ENCODE measurements around the gene MCHR1.
A peak's percentile ranks its signal among the peaks of the same experiment; 100 is the strongest.
"Not testable (repeated sequence)": the region's sequence is repeated elsewhere in the genome, so short reads cannot be mapped to it uniquely, and the experiment has no call there.

Gene MCHR1, protein sequence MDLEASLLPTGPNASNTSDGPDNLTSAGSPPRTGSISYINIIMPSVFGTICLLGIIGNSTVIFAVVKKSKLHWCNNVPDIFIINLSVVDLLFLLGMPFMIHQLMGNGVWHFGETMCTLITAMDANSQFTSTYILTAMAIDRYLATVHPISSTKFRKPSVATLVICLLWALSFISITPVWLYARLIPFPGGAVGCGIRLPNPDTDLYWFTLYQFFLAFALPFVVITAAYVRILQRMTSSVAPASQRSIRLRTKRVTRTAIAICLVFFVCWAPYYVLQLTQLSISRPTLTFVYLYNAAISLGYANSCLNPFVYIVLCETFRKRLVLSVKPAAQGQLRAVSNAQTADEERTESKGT

DNA sequence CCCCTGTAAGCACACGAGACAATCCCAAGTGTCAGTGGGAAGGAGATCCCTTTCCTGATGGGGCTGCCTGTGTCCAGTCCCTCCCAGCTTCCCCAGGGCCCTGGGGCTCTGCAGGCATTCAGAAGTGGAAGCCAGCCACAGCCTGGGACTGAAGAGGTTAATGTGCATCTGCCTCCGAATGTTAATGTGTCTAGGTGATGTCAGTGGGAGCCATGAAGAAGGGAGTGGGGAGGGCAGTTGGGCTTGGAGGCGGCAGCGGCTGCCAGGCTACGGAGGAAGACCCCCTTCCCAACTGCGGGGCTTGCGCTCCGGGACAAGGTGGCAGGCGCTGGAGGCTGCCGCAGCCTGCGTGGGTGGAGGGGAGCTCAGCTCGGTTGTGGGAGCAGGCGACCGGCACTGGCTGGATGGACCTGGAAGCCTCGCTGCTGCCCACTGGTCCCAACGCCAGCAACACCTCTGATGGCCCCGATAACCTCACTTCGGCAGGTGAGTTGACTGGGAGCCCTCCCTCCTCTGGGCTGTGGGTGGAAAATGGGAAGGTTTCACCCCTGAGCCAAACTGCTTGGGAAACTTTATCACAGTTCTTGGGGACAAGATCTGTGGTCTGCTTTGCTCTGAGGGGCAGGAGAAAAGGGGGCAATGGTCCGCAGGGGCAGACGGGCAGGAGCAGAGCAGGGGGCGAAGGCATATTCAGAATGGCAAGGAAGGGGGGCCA is at the start of gene MCHR1:
TSS of gene MCHR1 (plus strand) at position 236 of the 715 bp plus-strand sequence. CDS start at position 405, 169 bp downstream.
- DNase-seq, result no peak

DNA sequence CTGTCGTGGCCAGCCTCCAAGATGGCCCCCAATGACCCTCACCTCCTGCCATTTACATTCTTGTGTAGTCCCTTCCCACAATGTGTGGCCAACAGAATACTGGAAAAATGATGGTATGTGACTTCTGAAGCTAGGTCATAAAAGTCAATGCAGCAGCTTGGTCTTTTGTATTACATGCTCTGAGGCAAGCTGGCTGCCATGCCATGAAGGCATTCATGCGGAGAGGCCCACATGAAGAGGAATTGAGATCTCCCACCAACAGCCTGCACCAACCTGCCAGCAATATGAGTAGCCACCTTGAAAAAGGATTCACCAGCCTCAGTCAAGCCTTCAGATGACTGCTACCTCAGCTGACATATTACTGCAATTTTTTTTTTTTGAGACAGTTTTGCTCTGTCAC is 47.4 kb upstream of the MCHR1 start:
- DNase-seq, result no peak

DNA sequence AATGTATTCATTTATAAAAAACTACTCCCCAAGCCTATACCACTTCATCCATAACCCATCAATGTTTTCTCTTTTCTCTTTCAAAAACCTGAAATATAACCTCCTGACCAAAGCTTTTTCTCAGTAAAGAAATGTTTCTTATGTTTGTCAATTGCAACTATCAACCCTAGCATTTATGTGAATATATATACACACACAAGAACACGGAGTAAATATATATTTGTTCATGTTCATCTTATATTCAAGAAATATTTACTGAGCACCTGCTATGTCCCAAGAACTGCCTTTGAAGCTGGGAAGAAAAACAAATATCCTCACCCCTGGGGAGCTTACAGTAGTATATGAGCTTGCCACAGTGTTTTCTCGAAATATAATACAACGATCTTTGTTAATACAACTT is 46.2 kb upstream of the MCHR1 start:
- no peak for DNase-seq

DNA sequence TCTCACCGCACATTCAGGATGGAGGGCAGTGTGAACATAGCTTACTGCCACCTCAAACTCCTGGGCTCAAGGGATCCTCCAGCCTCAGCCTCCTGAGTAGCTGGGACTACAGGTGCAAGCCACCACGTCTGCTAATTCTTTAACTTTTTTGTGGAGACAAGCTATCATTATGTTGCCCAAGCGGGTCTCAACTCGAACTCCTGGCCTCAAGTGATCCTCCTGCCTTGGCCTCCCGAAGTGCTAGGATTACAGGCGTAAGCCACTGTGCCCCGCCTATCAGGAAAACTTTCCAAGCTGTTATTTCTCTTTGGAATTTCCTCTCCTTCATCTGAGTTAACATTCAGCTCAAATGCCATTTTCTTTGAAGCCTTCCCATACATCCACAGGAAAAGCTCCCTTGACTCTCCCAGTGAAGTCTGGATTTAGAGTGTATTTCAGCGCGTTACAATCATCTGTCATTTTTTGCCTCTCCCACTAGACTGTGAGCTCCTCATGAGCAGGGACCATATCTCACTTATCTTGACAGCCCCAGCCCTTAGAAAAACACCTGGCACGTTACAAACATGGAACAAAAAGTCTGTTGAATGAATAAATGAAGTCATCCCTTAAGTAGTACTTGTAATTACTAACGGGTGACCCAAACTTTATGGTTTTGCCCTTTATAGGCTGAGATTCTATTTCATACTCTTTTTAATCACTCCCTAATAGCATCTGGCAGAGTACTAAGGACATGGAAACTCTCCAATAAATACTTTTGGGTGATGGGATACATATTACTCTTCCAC is 45.0 kb upstream of the MCHR1 start:
- DNase-seq, result no peak

DNA sequence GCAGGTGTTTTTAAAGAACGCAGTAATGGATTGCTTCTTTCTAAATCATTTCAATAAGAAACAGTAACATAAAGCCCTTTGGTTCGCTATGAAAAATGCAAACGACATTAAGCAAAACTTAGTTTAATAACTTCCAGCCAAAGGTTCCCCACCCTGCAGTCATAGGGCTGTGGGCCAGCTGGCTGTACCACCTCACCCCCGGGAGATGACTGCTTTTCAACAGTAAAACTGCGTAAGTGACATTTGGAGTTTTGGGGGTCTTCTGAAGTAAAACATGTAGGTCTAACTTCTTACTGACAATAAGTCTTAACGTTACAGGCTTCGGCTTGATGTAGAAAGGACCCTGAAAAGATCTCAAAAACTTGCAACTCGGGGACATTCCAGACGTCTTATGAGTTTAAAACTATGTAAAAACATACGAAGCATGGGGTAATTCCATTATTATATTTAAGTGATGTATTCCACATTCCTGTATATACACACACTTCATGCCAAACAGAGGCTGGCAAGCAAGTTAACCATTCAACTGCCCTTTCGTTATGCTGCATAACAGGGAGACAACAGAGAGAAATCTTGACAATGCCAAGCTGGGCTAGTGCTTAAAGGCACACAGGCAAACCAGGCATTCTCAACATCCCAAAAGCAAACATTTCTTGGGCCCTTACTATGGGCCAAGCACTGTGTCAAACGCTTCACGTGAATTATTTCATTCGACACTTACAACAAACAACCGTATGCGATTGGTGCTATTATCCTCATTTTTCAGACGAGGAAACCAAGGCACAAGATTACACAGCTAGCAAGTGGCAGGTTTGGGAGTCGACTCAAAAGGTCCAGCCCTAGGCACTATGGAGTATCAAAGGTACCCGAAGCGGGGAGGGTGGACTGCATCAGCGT is 44.0 kb upstream of the MCHR1 start:
- DNase-seq, result no peak

DNA sequence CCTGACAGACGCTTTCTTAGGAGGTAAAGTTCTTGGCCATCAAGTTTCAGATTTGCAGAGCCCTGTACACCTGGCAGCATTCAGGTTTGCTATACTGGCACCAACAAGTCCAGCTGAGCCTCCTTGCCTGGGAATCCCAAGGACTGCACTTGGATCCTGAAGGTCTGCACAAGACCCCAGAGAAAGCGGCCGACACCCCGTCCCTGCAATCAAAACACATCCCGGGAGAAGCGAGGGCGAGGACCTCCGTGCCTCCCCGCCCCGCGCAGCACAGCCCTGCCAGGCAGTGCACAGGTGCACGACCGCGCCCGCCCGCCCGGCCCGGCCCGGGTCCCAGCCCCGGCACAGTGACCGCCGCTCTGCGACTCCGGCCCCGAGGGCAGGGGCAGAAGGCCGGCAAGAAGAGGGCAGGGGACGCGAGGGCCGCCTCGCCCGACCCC is 43.3 kb upstream of the MCHR1 start:
- DNase-seq, result peak in 1 of 2 experiments; percentile 37

DNA sequence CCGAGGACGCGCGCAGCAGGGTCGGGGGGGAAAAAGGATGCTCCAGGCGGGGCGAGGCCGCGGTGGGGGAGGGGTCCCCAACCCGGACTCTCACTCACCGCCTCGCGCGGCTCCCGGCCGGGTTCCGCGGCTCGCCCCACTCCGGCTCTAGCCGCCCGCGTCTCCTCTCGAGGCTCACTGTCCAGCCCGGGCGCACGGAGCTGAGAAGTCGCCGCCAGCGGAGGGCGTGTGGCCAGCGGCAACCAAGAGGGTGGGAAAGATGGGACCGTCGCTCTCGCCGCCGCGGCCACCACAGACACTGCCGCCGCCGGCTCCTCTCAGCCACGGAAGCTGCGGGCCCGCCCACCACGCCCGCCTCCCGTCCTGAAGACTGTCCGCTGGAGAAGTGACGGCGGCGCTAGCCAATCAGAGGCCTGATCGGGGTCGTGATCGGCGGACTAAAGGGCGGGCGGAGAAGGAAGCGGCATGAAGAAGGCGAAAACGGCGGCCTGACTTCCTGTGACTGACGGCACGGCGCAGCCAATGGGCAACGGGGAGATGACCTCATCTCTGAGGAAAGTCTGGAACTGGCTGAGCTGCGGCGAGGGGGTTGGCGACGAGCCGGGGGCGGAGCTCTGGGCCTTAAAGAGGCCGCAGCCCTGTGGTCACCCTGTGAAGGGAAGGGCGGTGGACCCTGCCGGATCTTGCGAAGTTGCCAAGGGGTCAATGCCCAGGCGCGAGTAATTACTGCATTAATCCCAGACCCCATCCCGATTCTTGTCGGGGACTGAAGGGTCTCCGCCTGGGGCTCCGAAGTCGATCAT is 42.7 kb upstream of the MCHR1 start, which contains the start of gene MRTFA:
TSS of gene MRTFA (minus strand) at position 340 of the 803 bp plus-strand sequence.
- DNase-seq, result peak; percentile 99 to 100

DNA sequence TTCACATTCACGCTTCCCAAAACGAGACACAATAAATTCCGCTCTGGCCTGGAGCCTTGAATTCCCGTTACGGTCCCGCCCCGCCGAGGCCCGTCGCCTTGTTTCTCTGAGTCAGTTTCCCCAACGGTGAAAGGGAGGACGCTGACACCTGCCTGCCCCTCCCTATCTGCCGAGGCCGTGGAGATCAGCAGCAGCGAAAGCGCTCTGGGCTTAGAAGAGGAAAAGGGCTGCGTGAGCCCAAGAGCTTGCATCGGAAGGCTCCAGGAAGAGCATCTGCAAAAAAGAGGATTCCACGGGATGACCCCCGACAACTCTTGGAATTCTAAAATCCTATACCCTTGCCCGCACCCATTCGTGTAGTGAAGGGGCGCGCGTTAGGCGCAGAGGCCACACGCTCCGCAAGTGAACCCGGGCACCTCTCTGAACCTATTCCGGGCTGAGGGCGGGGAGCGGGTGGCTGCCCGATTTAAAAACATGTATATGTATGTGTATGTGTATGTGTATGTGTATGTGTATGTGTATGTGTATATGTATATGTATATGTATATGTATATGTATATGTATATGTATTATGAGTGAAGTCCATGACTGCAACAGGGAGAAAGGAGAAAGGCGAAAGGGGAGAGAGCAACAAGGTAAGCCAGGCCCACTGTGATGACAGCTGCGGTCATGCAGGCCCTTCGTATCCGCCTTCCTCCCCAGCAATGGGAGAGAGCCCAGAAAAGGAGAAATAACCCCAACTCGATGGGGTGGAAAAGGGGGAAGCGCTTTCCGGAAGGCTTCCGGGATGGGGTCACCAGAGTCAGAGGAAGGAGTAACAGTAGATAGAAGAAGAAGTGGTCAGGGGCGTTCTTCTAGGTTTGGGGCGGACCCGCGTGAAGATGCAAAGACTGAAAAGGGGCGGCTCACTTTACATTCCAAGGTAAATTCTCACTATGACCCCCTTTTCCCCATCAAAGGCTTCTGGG is 41.8 kb upstream of the MCHR1 start:
- no peak for DNase-seq

DNA sequence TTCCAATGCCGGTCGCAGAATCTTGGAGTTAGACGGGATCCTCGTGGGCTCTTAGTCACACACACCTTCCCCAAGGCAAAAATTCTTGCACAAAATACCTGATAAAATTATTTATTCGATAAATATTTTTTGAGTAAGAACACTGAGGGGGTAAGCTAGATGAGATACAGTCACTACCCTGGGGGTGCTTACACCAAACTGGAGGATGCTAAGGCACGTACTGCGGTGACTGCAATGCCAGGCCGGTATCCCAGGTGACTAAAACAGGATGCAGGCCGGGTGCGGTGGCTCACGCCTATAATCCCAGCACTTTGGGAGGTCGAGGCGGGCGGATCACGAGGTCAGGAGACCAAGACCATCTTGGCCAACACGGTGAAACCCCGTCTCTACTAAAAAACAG is 41.0 kb upstream of the MCHR1 start:
- no peak for DNase-seq

DNA sequence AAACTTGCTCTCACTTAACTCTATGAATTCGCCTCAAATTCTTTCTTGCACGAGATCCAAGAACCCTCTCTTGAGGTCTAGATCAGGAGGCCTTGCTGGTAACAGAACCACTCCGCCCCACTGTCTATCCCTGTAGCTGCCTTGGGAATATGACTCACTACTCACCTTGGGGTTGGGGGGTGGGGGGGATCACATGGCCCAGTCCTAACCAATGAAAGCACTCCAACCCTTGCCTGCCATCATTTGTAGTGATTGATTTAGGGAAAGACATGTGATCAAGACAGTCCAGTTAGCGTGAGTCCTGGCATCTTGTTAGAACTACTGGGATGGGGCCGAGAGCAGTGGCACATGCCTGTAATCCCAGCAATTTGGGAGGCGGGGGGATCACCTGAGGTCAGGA is 38.0 kb upstream of the MCHR1 start:
- no peak for DNase-seq

DNA sequence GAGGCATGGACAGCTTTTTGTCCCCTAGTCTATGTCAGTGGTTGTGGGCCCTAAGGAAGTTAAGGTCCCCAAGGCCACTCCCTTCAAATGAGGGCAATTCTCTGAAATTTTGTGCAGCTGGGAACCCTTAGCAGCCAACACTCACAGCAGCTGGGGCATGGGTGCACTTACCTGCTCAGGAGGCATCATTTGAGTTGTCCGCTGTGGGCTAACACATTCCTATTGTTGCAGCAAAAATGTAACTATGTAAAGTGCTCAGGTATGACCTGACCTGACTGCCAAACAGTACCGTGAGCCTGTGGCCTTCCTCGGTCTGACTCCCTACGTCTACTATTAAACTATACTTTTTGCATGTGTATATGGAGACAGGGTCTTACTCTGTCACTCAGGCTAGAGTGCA is 37.0 kb upstream of the MCHR1 start:
- DNase-seq, result no peak

DNA sequence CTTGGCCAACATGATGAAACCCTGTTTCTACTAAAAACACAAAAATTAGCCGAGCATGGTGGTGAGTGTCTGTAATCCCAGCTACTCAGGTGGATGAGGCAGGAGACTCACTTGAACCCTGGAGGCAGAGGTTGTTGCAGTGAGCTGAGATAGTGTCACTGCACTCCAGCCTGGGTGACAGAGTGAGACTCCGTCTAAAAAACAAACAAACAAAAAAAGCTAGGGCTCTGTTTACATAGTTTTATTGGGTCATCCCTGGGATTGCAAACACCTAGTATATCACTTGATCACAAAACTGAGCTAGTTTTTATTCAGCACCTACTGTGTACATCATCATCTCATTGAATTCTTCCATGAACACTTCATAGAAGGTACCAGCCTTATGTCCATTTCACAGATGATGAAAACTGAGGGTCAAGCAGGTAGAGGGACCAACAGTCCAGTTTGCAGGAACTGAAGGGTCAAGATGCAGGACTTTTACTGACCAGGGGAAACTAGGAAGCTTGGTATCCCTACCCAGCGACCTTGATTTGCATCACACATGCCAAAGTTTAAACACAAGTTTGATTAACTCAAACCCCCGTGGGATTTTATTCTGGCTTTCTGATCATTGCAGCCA is 33.6 kb upstream of the MCHR1 start:
- no peak for DNase-seq

DNA sequence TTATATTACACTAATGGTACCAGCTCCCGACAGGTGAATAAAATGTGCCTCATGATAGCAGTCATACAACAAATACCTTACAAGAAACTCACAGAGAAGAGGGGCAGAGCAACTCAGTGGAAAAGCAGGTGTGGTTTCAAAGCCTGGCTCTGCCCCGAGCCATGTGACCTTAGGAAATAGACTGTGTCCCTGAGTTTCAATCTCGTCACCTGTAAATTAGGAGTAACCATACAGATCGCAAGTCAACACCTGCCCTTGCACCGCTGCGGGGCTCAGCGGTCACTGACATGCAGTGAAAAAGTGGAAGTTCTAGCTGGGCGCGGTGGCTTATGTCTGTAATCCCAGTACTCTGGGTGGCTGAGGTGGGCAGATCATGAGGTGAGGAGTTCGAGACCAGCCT is 30.9 kb upstream of the MCHR1 start:
- no peak for DNase-seq

DNA sequence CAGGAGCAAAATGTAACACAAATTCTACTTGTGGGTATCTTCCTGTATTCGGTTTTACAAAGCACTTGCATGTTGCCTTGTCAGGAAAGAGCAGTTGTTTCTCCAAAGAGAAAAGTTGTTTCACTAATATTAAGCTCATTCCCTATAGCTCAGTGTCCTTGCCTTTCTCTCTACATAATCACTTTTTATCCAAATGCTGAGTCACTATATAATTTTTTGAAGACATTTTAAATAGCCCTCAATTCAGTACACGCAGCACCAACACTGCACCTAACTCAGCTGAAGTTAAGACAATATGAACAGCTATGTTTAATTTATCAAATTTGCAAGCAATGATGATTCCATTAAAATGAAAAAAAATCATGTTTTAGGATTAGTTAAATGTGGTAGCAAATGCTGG is 28.2 kb upstream of the MCHR1 start:
- DNase-seq, result no peak

DNA sequence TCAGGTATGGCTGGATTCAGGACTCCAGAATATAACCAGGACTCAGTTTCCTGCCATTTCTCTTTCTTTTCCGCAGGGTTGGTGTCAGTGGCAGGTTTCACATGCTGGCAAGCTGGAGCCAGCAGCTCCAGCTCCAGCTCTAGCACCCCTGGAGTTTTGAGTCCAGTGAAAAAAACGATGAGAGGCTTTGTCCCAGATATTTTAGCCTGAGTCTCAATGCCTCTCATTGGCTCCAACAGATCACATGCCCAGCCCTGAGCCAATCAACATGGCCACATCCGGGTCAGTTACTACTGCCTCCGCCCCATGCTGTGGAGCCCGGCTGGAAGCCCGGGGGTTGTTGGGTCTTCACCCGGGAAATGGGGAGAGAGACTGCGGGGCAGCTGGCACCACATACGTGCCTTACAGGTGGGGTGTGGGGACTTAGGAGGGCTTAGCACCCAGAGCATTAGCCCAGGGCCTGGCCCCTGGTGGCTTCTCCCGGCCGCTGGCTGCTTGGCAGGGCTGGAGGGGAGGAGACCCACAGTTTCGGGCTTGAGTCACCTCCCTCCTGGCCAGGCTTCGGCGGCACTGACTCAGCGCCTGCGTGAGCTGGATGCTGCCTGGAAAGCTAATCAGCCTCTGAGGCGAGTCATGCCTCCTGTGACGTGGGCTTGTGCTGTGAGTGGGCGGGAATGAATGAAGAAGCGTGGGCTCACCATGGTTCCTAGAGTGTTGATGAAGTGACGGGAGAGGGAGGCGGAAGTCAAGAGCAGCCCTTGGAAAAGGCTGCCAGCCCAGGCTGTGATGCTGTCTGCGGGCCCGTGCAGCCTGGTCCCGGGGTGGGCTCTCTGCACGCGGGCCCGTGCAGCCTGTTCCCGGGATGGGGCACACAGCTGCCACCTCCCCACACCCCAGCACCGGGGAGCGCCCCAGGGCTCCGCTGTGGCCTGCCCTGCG is 27.5 kb upstream of the MCHR1 start:
- DNase-seq, result peak; percentile 93 to 94

DNA sequence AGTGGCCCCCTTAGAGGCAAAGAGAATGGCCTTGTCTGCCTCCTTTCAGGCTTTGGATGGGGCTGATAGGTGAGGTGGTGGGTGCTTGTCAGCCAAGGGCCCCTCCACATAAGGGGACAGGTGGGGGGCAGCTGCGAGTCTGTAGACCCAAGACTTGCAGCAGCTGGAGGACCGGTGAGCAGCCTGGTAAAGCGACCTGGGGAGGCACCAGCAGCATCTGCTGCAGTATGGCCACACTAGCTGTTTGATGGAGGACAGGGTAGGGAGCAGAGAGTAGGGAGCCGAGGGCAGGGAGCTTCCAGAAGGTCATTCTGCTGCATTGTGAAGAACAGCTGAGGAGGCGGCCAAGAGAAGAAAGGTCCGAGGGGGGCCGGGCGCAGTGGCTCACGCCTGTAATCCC is 25.9 kb upstream of the MCHR1 start:
- no peak for DNase-seq

DNA sequence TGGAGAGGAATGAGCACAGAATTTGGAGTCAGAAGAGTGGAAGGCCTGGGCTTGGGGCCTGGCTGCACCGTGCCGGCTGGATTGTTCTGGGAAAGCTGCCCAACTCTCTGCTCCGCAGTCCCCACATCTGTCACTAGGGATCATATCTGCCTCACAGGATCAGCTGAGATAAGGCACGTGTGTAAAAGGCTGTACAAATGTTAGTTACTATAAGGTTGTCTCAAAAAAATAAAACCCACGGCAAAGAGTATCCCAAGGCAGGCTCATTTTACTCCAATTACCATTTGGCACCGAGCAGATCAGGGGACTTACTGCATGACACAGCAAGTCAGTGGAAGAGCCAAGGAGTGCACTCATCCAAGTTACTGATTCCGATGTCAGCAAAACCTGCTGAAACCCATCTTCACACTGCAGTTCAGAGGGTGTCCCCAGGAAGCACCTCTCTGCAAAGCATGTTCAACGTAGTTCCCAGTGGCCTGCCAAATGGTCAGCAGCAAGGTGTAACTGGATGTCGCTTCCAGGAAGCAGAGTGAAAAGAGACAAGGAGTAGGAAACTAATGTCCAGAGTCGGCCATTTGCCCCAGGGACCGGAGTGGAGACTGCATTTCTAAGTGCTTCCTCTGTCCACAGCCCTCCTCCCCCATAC is 24.6 kb upstream of the MCHR1 start:
- DNase-seq, result no peak

DNA sequence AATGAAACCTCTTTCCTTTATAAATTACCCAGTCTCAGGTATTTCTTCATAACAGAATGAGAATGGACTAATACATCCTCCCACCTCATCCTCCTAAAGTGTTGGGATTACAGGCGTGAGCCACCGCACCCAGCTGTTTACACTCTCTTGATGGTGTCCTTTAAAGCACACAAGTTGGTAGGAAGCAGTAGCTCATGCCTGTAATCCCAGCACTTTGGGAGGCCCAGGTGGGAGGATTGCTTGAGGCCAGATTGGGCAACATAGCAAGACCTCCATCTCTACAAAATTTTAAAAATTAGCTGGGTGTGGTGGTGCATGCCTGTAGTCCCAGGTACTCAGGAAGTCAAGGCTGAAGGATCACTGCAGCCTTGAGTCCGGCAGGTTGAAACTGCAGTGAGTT is 23.3 kb upstream of the MCHR1 start:
- not testable (repeated sequence) for DNase-seq

All from activated T-cell treated with anti-CD3 and anti-CD28 coated beads, Interleukin-2, amount 50 U/mL, for 48 hours (primary cell).